HG03175 (cell line): ENCODE measurements around the gene CEP85.
"Not testable (repeated sequence)": the region's sequence is repeated elsewhere in the genome, so short reads cannot be mapped to it uniquely, and the experiment has no call there.

ENCODE experiments used
- ATAC-seq: cut with Tn5 transposase; IDR thresholded peaks from one replicate; pipeline ENCODE4 v1.9.1; 2021; ENCODE audit warnings: mild to moderate bottlenecking, moderate library complexity; ENCODE audit not compliant: unreplicated experiment

The CEP85 gene

GRCh38 chr1:26220199-26220912 is 13.6 kb upstream of the CEP85 start:
- no peak for ATAC-seq

- ATAC-seq: no peak
Observed at GRCh38 chr1:26221094-26221493, 12.9 kb upstream of the CEP85 start.

GRCh38 chr1:26224606-26225005 is 9.4 kb upstream of the CEP85 start:
- ATAC-seq: no peak

GRCh38 chr1:26225033-26225831 is 8.8 kb upstream of the CEP85 start:
- ATAC-seq: no peak

GRCh38 chr1:26230682-26231081 is 3.3 kb upstream of the CEP85 start:
- not testable (repeated sequence) for ATAC-seq

- no peak for ATAC-seq
Observed at GRCh38 chr1:26234644-26235370, 807 bp downstream of the CEP85 start.

- ATAC-seq: no peak
Observed at GRCh38 chr1:26237230-26237966, 3.4 kb downstream of the CEP85 start.

- ATAC-seq: no peak
Observed at GRCh38 chr1:26239936-26240335, 5.9 kb downstream of the CEP85 start.

- no peak for ATAC-seq
Observed at GRCh38 chr1:26252718-26253117, 18.7 kb downstream of the CEP85 start.

GRCh38 chr1:26254404-26254803 is 20.4 kb downstream of the CEP85 start:
- no peak for ATAC-seq

- ATAC-seq: no peak
Observed at GRCh38 chr1:26257222-26257621, 23.2 kb downstream of the CEP85 start.

- no peak for ATAC-seq
Observed at GRCh38 chr1:26259005-26259404, 25.0 kb downstream of the CEP85 start.

- no peak for ATAC-seq
Observed at GRCh38 chr1:26259578-26259977, 25.6 kb downstream of the CEP85 start.

GRCh38 chr1:26263212-26263611 is 29.2 kb downstream of the CEP85 start:
- ATAC-seq: no peak

- no peak for ATAC-seq
Observed at GRCh38 chr1:26265405-26265804, 31.4 kb downstream of the CEP85 start.

GRCh38 chr1:26268290-26269197 is 34.5 kb downstream of the CEP85 start:
- no peak for ATAC-seq

- no peak for ATAC-seq
Observed at GRCh38 chr1:26269198-26269550, 35.2 kb downstream of the CEP85 start.

- ATAC-seq: no peak
Observed at GRCh38 chr1:26274801-26275425, 40.9 kb downstream of the CEP85 start.

GRCh38 chr1:26275580-26276431 is 41.8 kb downstream of the CEP85 start:
- peak; percentile 36 for ATAC-seq
